K562 (cell line): Measurements from ENCODE around the gene ANO9. TPM values are rescaled to one million over a fixed set of nuclear protein-coding genes. Genes with fewer than 3 reads are reported as not detected.
A peak's percentile ranks its signal among the peaks of the same experiment; 100 is the strongest.

ENCODE experiments used
- ATAC-seq: fragments of 200-7000 bp; cut with Tn5 transposase; 3 replicates; pipeline ENCODE4 v1.9.1; 2020; ENCODE audit warnings: moderate library complexity
- BruUV-seq: library from RNA; stranded (reverse); fragments of 400-500 nt; replicated peaks from 2 replicates; lab custom pipeline; 2021; lab: Mats Ljungman, UMichigan
- CTCF ChIA-PET: fragments of 300-600 bp; formaldehyde crosslinking; extraction: SDS; loops from one replicate; lab custom pipeline; 2021; ENCODE audit warnings: low intra/inter-chr PET ratio; lab: Yijun Ruan, JAX
- POLR2A ChIA-PET: fragments of 300-600, 350-650 bp; sonication (Branson Sonifier 250); formaldehyde crosslinking; extraction: SDS; loops from one replicate; lab custom pipeline; 2021; ENCODE audit warnings: antibody characterized with exemption, inconsistent platforms; lab: Yijun Ruan, JAX
- DNase-seq, 4 experiments: peaks; one replicate each; pipeline versions ENCODE4 v3.0.0 to v3.0.0-alpha.2; 2011 to 2018; ENCODE audit warnings: low spot score in 3 of 4, mixed read lengths in 3 of 4; ENCODE audit errors: extremely low read depth in 1 of 4
- FAIRE-seq: peaks from 2 replicates; lab custom pipeline; 2011; peaks lifted over from hg19 to GRCh38; lab: Jason Lieb, UNC
- H2AFZ ChIP-seq: 2 replicates; pipeline ENCODE4 v1.6.0; 2011; ENCODE audit warnings: low read depth, low read length, control low read depth, inconsistent platforms
- H3K27ac ChIP-seq: fragments of 200-600 bp; 3 replicates; pipeline ENCODE4 v1.8.0; 2011; ENCODE audit warnings: low read depth, mild to moderate bottlenecking, control low read depth, inconsistent platforms, low read length, moderate library complexity, mixed read lengths; ENCODE audit errors: extremely low read depth
- H3K27me3 ChIP-seq, 2 experiments: fragments of 300-600 bp in 1 of 2; 2 replicates in 1 of 2; 3 replicates in 1 of 2; pipeline versions ENCODE4 v1.6.0 to v1.8.0; 2011; ENCODE audit warnings: inconsistent platforms in 2 of 2, low read length in 2 of 2, mild to moderate bottlenecking in 1 of 2, mixed read lengths in 1 of 2, moderate library complexity in 1 of 2; ENCODE audit not compliant: control insufficient read depth in 2 of 2, insufficient read depth in 2 of 2
- H3K36me3 ChIP-seq: fragments of 300-600 bp; 3 replicates; pipeline ENCODE4 v1.8.0; 2011; ENCODE audit warnings: mild to moderate bottlenecking, low read length, inconsistent platforms; ENCODE audit not compliant: control insufficient read depth, insufficient read depth
- H3K4me1 ChIP-seq, 2 experiments: fragments of 200-600 bp in 1 of 2; replicated peaks in 1 of 2; 2 replicates in 1 of 2; 3 replicates in 1 of 2; pipeline versions ENCODE4 v1.5.1 to v1.8.0; 2011; ENCODE audit warnings: inconsistent platforms in 2 of 2, low read length in 2 of 2, mild to moderate bottlenecking in 1 of 2, mixed read lengths in 1 of 2, moderate library complexity in 1 of 2; ENCODE audit not compliant: control insufficient read depth in 2 of 2, insufficient read depth in 2 of 2
- H3K4me2 ChIP-seq: 2 replicates; pipeline ENCODE4 v1.6.1; 2011; ENCODE audit warnings: low read length, control low read depth, inconsistent platforms, mixed read lengths; ENCODE audit not compliant: insufficient read depth
- H3K4me3 ChIP-seq: fragments of 200-600 bp; sonication (generic), shearing (Covaris generic); 2 replicates; pipeline ENCODE4 v1.5.1; 2016; ENCODE audit warnings: control low read depth, inconsistent platforms
- H3K79me2 ChIP-seq: fragments of 200-600 bp; 3 replicates; pipeline ENCODE4 v1.8.0; 2011; ENCODE audit warnings: low read length, inconsistent platforms; ENCODE audit not compliant: control insufficient read depth, insufficient read depth
- H3K9ac ChIP-seq, 2 experiments: 2 replicates each; pipeline versions ENCODE4 v1.6.0 to v1.6.1; 2011; ENCODE audit warnings: low read depth in 2 of 2, low read length in 2 of 2, control low read depth in 1 of 2, inconsistent platforms in 1 of 2, mild to moderate bottlenecking in 1 of 2, mixed read lengths in 1 of 2; ENCODE audit not compliant: insufficient read depth in 1 of 2
- H3K9me1 ChIP-seq: one replicate; pipeline ENCODE4 v1.6.0; 2011; ENCODE audit warnings: inconsistent platforms, mild to moderate bottlenecking, low read length, moderate library complexity; ENCODE audit not compliant: control insufficient read depth, insufficient read depth
- H3K9me3 ChIP-seq: replicated peaks from 2 replicates; pipeline ENCODE4 v1.5.1; 2011; ENCODE audit warnings: low read depth, low read length, inconsistent platforms; ENCODE audit not compliant: control insufficient read depth, insufficient read depth
- H4K20me1 ChIP-seq: replicated peaks from 2 replicates; pipeline ENCODE4 v1.6.1; 2011; ENCODE audit warnings: low read length, inconsistent platforms, mixed read lengths; ENCODE audit not compliant: control insufficient read depth, insufficient read depth
- CXXC5 ChIP-seq: fragments of 250-450 bp; sonication (Bioruptor Pico); IDR thresholded peaks from 2 replicates; pipeline ENCODE4 v1.8.0; 2022; ENCODE audit warnings: inconsistent platforms, mild to moderate bottlenecking, moderate library complexity
- MNT ChIP-seq, 2 experiments: fragments of 450-650 bp; conservative IDR thresholded peaks; 2 replicates each; pipeline ENCODE4 v1.6.1; 2017; ENCODE audit warnings: mild to moderate bottlenecking in 2 of 2, moderate library complexity in 2 of 2
- POLR2A ChIP-seq: fragments of 450-650 bp; conservative IDR thresholded peaks from 2 replicates; pipeline ENCODE4 v1.6.1; 2016
- WGBS: fragments of 100-300 bp; shearing (Covaris generic); methylation state at CpG from one replicate; pipeline ENCODE4 v1.1.6; 2016; ENCODE audit warnings: low coverage, mixed read lengths; ENCODE audit not compliant: insufficient coverage; ENCODE audit errors: missing lambda C conversion rate; 5-methylcytosine and 5-hydroxymethylcytosine counted together
- in situ Hi-C: fragments of 300-500 bp; cut with MboI; formaldehyde crosslinking; loops from 4 replicates; pipeline ENCODE4 v1.15.0; 2018; ENCODE audit warnings: inconsistent platforms, mixed read lengths
- intact Hi-C: fragments of 100-400 bp; cut with micrococcal nuclease; formaldehyde crosslinking; loops from 2 replicates; pipeline ENCODE4 v1.14.2; 2022
- polyA plus RNA-seq, 8 experiments: library from polyadenylated mRNA; depleted of rRNA in 4 of 8; stranded (reverse) in 5 of 8; unstranded in 3 of 8; fragments of >200 nt; fragmentation: Nextera tagmentation in 2 of 8; fragmentation: Illumina TruSeq in 1 of 8; extraction: Ambion mirVana in 2 of 8; extraction: Trizol in 1 of 8; gene quantifications; 2 replicates each; pipeline versions ENCODE4 v1.2.1 to v1.2.3, GENCODE V29; 2011 to 2014; ENCODE audit warnings: inconsistent platforms in 1 of 8, missing spikeins in 1 of 8
- total RNA-seq, 7 experiments: library from RNA; depleted of rRNA in 6 of 7; stranded (reverse); fragments of >200 nt in 6 of 7; fragmentation: Illumina TruSeq in 2 of 7; extraction: Trizol in 2 of 7; gene quantifications; 2 replicates each; pipeline versions ENCODE4 v1.2.1 to v1.2.3, GENCODE V29; 2011 to 2021; ENCODE audit warnings: low replicate concordance in 1 of 7

The ANO9 gene
- total and polyA plus RNA-seq, 9 of the 15 experiments (the other 6 are each of a cell fraction or from before 2014, with no cell fraction given): 0.20 to 14.5 (median 4.5) TPM

- Histone ChIP-seq H3K9me1 (no peaks in the 10 kb centered on the region), H4K20me1 (peaks cover 10% of the 10 kb centered on the region; the same call in 1 of the 2 replicates), H3K4me3 (no peak overlapping the region), H3K4me2 (no peak overlapping the region), H3K27me3 (no peaks in the 10 kb centered on the region), H3K27ac (no peak overlapping the region; the same call in 2 of the 3 replicates), H3K79me2 (peaks cover 91% of the 10 kb centered on the region), H3K4me1 (peaks cover 28 to 59% of the 10 kb centered on the region in 2 experiments), H3K9me3 (no peaks in the 10 kb centered on the region), H2AFZ (no peak overlapping the region), H3K36me3 (peaks cover 86% of the 10 kb centered on the region), H3K9ac (no peak overlapping the region)
- TF ChIP-seq CXXC5 (CRISPR knock-in tag) (no peak), POLR2A (0 out of 2 replicates have a peak, but pooled peaks have one; percentile 36), MNT (conservative IDR thresholded peaks at IDR 0.05) (0 out of 4 replicates have a peak, but pooled peaks of 1 of the 2 experiments have one; percentile 22)
- BruUV-seq: no TSS peak
- ChIA-PET POLR2A (no interaction called here), CTCF (no interaction called here)
- intact Hi-C loops: no loop called here
- 80% methylated on average over 23 of the region's 23 CpGs for WGBS
- no peak for DNase-seq
- no peak for ATAC-seq
- FAIRE-seq: no peak
- in situ Hi-C loops: no loop called here
Measured at GRCh38 chr11:457111-457760, 15.4 kb upstream of the ANO9 start.
